Gastrocnemius medialis (tissue), 4 donors: ENCODE data around the gene TSSC4.

Experiments used
- POLR2A ChIP-seq, 2 donors: fragments of 450-650 bp; IDR thresholded peaks; one replicate each; pipeline ENCODE4 v1.6.1; 2017; ENCODE audit warnings: antibody characterized with exemption in 2 of 2, mild to moderate bottlenecking in 2 of 2, moderate library complexity in 2 of 2
- TF ChIP-seq, protein P1 (sequence below), 5 experiments: fragments of 450-650 bp in 3 of 5; fragments of 200-600 bp in 2 of 5; sonication (generic) in 2 of 5; IDR thresholded peaks in 4 of 5; conservative IDR thresholded peaks in 1 of 5; 1 replicate in 4 of 5; 2 replicates in 1 of 5; pipeline ENCODE4 v1.5.1; 2016 to 2019; ENCODE audit warnings: antibody characterized with exemption in 5 of 5, mild to moderate bottlenecking in 3 of 5, moderate library complexity in 3 of 5

GRCh38 chr11:2363577-2364370 lies 36.8 kb upstream of the TSSC4 start:
- TF ChIP-seq, protein P1, sequence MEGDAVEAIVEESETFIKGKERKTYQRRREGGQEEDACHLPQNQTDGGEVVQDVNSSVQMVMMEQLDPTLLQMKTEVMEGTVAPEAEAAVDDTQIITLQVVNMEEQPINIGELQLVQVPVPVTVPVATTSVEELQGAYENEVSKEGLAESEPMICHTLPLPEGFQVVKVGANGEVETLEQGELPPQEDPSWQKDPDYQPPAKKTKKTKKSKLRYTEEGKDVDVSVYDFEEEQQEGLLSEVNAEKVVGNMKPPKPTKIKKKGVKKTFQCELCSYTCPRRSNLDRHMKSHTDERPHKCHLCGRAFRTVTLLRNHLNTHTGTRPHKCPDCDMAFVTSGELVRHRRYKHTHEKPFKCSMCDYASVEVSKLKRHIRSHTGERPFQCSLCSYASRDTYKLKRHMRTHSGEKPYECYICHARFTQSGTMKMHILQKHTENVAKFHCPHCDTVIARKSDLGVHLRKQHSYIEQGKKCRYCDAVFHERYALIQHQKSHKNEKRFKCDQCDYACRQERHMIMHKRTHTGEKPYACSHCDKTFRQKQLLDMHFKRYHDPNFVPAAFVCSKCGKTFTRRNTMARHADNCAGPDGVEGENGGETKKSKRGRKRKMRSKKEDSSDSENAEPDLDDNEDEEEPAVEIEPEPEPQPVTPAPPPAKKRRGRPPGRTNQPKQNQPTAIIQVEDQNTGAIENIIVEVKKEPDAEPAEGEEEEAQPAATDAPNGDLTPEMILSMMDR (IDR thresholded peaks at IDR 0.05 in 4 of 5, conservative IDR thresholded peaks at IDR 0.05 in 1 of 5): no peak
- TF ChIP-seq POLR2A (IDR thresholded peaks at IDR 0.05): no peak
